Measurements from ENCODE around the gene PTPRG. TPM values are rescaled to one million over a fixed set of nuclear protein-coding genes. Genes with fewer than 3 reads are reported as not detected.

Gene PTPRG
- total and polyA plus RNA-seq, 2 experiments from 2014 or later, result 24.4 to 131 TPM

DNA sequence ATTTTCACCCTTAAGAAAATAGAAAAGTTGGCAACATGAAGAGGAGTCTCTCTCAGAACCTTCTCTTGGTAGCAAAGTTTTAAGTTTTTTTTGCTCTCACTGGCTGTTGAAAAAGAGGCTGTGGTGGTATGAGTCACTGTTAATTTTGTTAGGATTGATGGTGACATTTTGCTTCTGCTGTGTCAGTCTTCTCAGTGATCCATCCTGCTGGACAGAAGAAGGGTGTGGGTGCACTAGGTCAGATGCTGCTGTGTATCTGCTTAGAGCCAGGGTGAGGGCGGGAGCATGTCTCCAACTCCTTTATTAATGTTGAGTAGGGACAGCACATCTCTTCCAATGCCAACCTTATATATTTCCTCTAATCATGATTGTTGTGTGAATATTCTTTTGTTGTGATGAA lies 442.5 kb downstream of the PTPRG start:
- H3K27ac Mint-ChIP-seq, result no peak overlapping the region
- Histone ChIP-seq H3K36me3 (ENCODE audit: insufficient read depth) (no peaks in the 10 kb centered on the region), H3K27ac (ENCODE audit: low read depth) (no peak overlapping the region), H3F3A (replicated peaks; ENCODE audit: low read depth) (peaks cover 5% of the 10 kb centered on the region; the same call in 1 of the 2 replicates), H3K4me2 (no peak overlapping the region), H3K9me2 (ENCODE audit: insufficient read depth) (no peaks in the 10 kb centered on the region; the same call in 1 of the 2 replicates), H2AFZ (no peak overlapping the region), H3K4me1 (ENCODE audit: insufficient read depth) (peaks cover 3% of the 10 kb centered on the region; the same call in 1 of the 2 replicates), H3K79me2 (replicated peaks; ENCODE audit: insufficient read depth) (peaks cover 20% of the 10 kb centered on the region), H3K4me3 (no peak overlapping the region), H4K20me1 (replicated peaks; ENCODE audit: insufficient read depth) (peaks cover 13% of the 10 kb centered on the region), H3K27me3 (ENCODE audit: insufficient read depth) (no peaks in the 10 kb centered on the region)
- H3K4me3 Mint-ChIP-seq, result no peak overlapping the region
- TF ChIP-seq, protein P1, sequence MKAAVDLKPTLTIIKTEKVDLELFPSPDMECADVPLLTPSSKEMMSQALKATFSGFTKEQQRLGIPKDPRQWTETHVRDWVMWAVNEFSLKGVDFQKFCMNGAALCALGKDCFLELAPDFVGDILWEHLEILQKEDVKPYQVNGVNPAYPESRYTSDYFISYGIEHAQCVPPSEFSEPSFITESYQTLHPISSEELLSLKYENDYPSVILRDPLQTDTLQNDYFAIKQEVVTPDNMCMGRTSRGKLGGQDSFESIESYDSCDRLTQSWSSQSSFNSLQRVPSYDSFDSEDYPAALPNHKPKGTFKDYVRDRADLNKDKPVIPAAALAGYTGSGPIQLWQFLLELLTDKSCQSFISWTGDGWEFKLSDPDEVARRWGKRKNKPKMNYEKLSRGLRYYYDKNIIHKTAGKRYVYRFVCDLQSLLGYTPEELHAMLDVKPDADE (IDR thresholded peaks at IDR 0.05), result no peak
- TF ChIP-seq, protein P2, sequence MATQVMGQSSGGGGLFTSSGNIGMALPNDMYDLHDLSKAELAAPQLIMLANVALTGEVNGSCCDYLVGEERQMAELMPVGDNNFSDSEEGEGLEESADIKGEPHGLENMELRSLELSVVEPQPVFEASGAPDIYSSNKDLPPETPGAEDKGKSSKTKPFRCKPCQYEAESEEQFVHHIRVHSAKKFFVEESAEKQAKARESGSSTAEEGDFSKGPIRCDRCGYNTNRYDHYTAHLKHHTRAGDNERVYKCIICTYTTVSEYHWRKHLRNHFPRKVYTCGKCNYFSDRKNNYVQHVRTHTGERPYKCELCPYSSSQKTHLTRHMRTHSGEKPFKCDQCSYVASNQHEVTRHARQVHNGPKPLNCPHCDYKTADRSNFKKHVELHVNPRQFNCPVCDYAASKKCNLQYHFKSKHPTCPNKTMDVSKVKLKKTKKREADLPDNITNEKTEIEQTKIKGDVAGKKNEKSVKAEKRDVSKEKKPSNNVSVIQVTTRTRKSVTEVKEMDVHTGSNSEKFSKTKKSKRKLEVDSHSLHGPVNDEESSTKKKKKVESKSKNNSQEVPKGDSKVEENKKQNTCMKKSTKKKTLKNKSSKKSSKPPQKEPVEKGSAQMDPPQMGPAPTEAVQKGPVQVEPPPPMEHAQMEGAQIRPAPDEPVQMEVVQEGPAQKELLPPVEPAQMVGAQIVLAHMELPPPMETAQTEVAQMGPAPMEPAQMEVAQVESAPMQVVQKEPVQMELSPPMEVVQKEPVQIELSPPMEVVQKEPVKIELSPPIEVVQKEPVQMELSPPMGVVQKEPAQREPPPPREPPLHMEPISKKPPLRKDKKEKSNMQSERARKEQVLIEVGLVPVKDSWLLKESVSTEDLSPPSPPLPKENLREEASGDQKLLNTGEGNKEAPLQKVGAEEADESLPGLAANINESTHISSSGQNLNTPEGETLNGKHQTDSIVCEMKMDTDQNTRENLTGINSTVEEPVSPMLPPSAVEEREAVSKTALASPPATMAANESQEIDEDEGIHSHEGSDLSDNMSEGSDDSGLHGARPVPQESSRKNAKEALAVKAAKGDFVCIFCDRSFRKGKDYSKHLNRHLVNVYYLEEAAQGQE (IDR thresholded peaks at IDR 0.05; ENCODE audit: unreplicated experiment), result no peak
- ATAC-seq (no peak), DNase-seq (ENCODE audit: low spot score) (no peak)
- H3K27me3 Mint-ChIP-seq (ENCODE audit: insufficient read depth, low read depth, poor library complexity), result peaks cover 4% of the 10 kb centered on the region
- H3K9me3 Mint-ChIP-seq, result no peaks in the 10 kb centered on the region
- peaks cover 31% of the 10 kb centered on the region for H3K36me3 Mint-ChIP-seq (ENCODE audit: low read depth)
- H3K4me1 Mint-ChIP-seq, result peaks cover 6% of the 10 kb centered on the region; the same call in 2 of the 3 replicates

DNA sequence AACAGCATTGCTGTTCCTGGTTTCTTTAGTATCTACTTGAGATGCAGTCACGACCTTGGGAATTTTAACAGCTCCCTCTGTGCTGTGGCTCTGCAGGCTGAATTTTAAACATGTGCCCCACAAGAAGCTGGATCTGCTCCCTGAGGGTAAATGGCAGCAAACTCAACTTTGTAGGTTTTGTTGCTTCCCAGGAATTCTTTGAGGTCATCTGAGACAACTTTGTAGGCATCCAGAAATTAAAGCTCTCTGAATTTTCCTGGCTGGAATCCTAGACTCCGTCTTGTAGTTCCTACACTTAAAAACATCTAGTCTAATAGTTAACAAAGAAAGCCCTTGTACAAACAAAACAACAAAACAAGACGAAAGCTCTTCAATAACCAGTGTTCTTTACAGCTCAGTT lies 445.7 kb downstream of the PTPRG start:
- Histone ChIP-seq H3K79me2 (replicated peaks; ENCODE audit: insufficient read depth) (peaks cover 36% of the 10 kb centered on the region), H4K20me1 (replicated peaks; ENCODE audit: insufficient read depth) (peaks cover 7% of the 10 kb centered on the region; the same call in 1 of the 2 replicates), H3K4me2 (no peak overlapping the region), H3K9me2 (ENCODE audit: insufficient read depth) (no peaks in the 10 kb centered on the region; the same call in none of the 2 replicates), H3K27ac (ENCODE audit: low read depth) (no peak overlapping the region), H2AFZ (no peak overlapping the region), H3F3A (replicated peaks; ENCODE audit: low read depth) (peaks cover 5% of the 10 kb centered on the region; the same call in 1 of the 2 replicates), H3K4me3 (no peak overlapping the region), H3K4me1 (ENCODE audit: insufficient read depth) (peaks cover 3% of the 10 kb centered on the region; the same call in 1 of the 2 replicates), H3K27me3 (ENCODE audit: insufficient read depth) (no peaks in the 10 kb centered on the region), H3K36me3 (ENCODE audit: insufficient read depth) (no peaks in the 10 kb centered on the region)
- H3K27ac Mint-ChIP-seq, result no peak overlapping the region
- H3K4me1 Mint-ChIP-seq, result no peaks in the 10 kb centered on the region; the same call in 2 of the 3 replicates
- H3K4me3 Mint-ChIP-seq, result no peak overlapping the region
- DNase-seq (ENCODE audit: low spot score), result no peak
- peaks cover 56% of the 10 kb centered on the region for H3K36me3 Mint-ChIP-seq (ENCODE audit: low read depth)
- no peak for ATAC-seq
- H3K9me3 Mint-ChIP-seq, result peaks cover 11% of the 10 kb centered on the region; the same call in 2 of the 3 replicates
- H3K27me3 Mint-ChIP-seq (ENCODE audit: insufficient read depth, low read depth, poor library complexity), result no peaks in the 10 kb centered on the region
- no peak for TF ChIP-seq POLR2AphosphoS5 (IDR thresholded peaks at IDR 0.05; ENCODE audit: low read depth)
- no peak for TF ChIP-seq EZH2 (IDR thresholded peaks at IDR 0.05; ENCODE audit: low read depth, unreplicated experiment)
- TF ChIP-seq NANOG (IDR thresholded peaks at IDR 0.05; ENCODE audit: borderline replicate concordance), result no peak
- TF ChIP-seq, protein P1 (IDR thresholded peaks at IDR 0.05), result no peak
- TF ChIP-seq, protein P2 (IDR thresholded peaks at IDR 0.05; ENCODE audit: unreplicated experiment), result no peak
- no peak for TF ChIP-seq STAT1 (IDR thresholded peaks at IDR 0.05; ENCODE audit: unreplicated experiment)
- TF ChIP-seq, protein P3, sequence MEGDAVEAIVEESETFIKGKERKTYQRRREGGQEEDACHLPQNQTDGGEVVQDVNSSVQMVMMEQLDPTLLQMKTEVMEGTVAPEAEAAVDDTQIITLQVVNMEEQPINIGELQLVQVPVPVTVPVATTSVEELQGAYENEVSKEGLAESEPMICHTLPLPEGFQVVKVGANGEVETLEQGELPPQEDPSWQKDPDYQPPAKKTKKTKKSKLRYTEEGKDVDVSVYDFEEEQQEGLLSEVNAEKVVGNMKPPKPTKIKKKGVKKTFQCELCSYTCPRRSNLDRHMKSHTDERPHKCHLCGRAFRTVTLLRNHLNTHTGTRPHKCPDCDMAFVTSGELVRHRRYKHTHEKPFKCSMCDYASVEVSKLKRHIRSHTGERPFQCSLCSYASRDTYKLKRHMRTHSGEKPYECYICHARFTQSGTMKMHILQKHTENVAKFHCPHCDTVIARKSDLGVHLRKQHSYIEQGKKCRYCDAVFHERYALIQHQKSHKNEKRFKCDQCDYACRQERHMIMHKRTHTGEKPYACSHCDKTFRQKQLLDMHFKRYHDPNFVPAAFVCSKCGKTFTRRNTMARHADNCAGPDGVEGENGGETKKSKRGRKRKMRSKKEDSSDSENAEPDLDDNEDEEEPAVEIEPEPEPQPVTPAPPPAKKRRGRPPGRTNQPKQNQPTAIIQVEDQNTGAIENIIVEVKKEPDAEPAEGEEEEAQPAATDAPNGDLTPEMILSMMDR (conservative IDR thresholded peaks at IDR 0.05; ENCODE audit: low read depth in 2 of 2), result no peak
- no peak for TF ChIP-seq ZNF331 (CRISPR knock-in tag; IDR thresholded peaks at IDR 0.05; ENCODE audit: low read depth)
- no peak for TF ChIP-seq EZH2phosphoT487 (IDR thresholded peaks at IDR 0.05; ENCODE audit: unreplicated experiment)
- TF ChIP-seq CREB1 (CRISPR knock-in tag; IDR thresholded peaks at IDR 0.05; ENCODE audit: low read depth), result no peak

Data from GM23338 (cell line).